Stimulated activated naive B cell treated with anti-CD40 and anti-IgM and Interleukin-4, amounts not matched to agents 10 μg/mL and 1 μg/mL and 100 μg/mL, for 72 hours (primary cell): ENCODE results near the gene NRXN3.

ENCODE experiments used
- ATAC-seq, 2 donors: fragments of 150-1000 bp; cut with Tn5 transposase; replicated peaks; 2 replicates each; pipeline ENCODE4 v1.10.0; 2021; ENCODE audit warnings: moderate library complexity in 1 of 2
- DNase-seq: peaks from one replicate; pipeline ENCODE4 v3.0.0; 2021
- H3K27ac Mint-ChIP-seq: one replicate; pipeline ENCODE4 v1.8.0; 2022; ENCODE audit warnings: mild to moderate bottlenecking, mixed read lengths
- H3K27me3 Mint-ChIP-seq, 2 donors: one replicate each; pipeline ENCODE4 v1.8.0; 2022; ENCODE audit warnings: mixed read lengths in 2 of 2
- H3K36me3 Mint-ChIP-seq, 2 donors: one replicate each; pipeline ENCODE4 v1.8.0; 2022; ENCODE audit warnings: mixed read lengths in 2 of 2, mild to moderate bottlenecking in 1 of 2
- H3K4me1 Mint-ChIP-seq, 2 donors: one replicate each; pipeline ENCODE4 v1.8.0; 2022; ENCODE audit warnings: mixed read lengths in 2 of 2, mild to moderate bottlenecking in 1 of 2
- H3K4me3 Mint-ChIP-seq, 2 donors: one replicate each; pipeline ENCODE4 v1.8.0; 2022; ENCODE audit warnings: mild to moderate bottlenecking in 2 of 2, mixed read lengths in 2 of 2, moderate library complexity in 1 of 2
- H3K9me3 Mint-ChIP-seq, 2 donors: one replicate each; pipeline ENCODE4 v1.8.0; 2022; ENCODE audit warnings: mixed read lengths in 2 of 2, mild to moderate bottlenecking in 1 of 2

The NRXN3 gene

GRCh38 chr14:79197516-79197915, 1027.3 kb downstream of the NRXN3 start:
- Mint-ChIP-seq H3K27ac (no peak overlapping the region), H3K27me3 (no peaks in the 10 kb centered on the region), H3K4me3 (no peak overlapping the region), H3K4me1 (no peaks in the 10 kb centered on the region), H3K36me3 (no peaks in the 10 kb centered on the region), H3K9me3 (peaks cover 5 to 8% of the 10 kb centered on the region in 2 donors)
- DNase-seq (no peak), ATAC-seq (no peak)

- H3K27me3 Mint-ChIP-seq = no peaks in the 10 kb centered on the region
- no peak for ATAC-seq
- no peaks in the 10 kb centered on the region for H3K4me1 Mint-ChIP-seq
- no peak for DNase-seq
- H3K27ac Mint-ChIP-seq = no peak overlapping the region
- no peak overlapping the region for H3K4me3 Mint-ChIP-seq
- no peaks in the 10 kb centered on the region for H3K36me3 Mint-ChIP-seq
- H3K9me3 Mint-ChIP-seq = peaks cover 5 to 8% of the 10 kb centered on the region in 2 donors
Measured at GRCh38 chr14:79199217-79199616, 1029.0 kb downstream of the NRXN3 start.

GRCh38 chr14:79201564-79202207, 1031.5 kb downstream of the NRXN3 start:
- H3K4me3 Mint-ChIP-seq = no peak overlapping the region
- H3K27ac Mint-ChIP-seq = no peak overlapping the region
- peaks cover 5 to 8% of the 10 kb centered on the region in 2 donors for H3K9me3 Mint-ChIP-seq
- no peak for DNase-seq
- H3K4me1 Mint-ChIP-seq = no peaks in the 10 kb centered on the region
- no peaks in the 10 kb centered on the region for H3K27me3 Mint-ChIP-seq
- H3K36me3 Mint-ChIP-seq = no peaks in the 10 kb centered on the region
- no peak for ATAC-seq

GRCh38 chr14:79204591-79204990, 1034.4 kb downstream of the NRXN3 start:
- H3K4me3 Mint-ChIP-seq = no peak overlapping the region
- peaks cover 2 to 3% of the 10 kb centered on the region in 2 donors for H3K9me3 Mint-ChIP-seq
- DNase-seq (no peak), ATAC-seq (no peak)
- H3K27ac Mint-ChIP-seq = no peak overlapping the region
- no peaks in the 10 kb centered on the region for H3K36me3 Mint-ChIP-seq
- H3K27me3 Mint-ChIP-seq = no peaks in the 10 kb centered on the region
- H3K4me1 Mint-ChIP-seq = no peaks in the 10 kb centered on the region

GRCh38 chr14:79209418-79209817, 1039.2 kb downstream of the NRXN3 start:
- no peak overlapping the region for H3K4me3 Mint-ChIP-seq
- H3K9me3 Mint-ChIP-seq = no peaks in the 10 kb centered on the region
- H3K36me3 Mint-ChIP-seq = no peaks in the 10 kb centered on the region
- H3K4me1 Mint-ChIP-seq = no peaks in the 10 kb centered on the region
- DNase-seq (no peak), ATAC-seq (no peak)
- H3K27ac Mint-ChIP-seq = no peak overlapping the region
- H3K27me3 Mint-ChIP-seq = no peaks in the 10 kb centered on the region

- Mint-ChIP-seq H3K36me3 (no peaks in the 10 kb centered on the region), H3K4me1 (no peaks in the 10 kb centered on the region), H3K9me3 (peaks cover 10 to 11% of the 10 kb centered on the region in 2 donors), H3K27ac (no peak overlapping the region), H3K27me3 (peaks cover 0 to 5% of the 10 kb centered on the region in 2 donors), H3K4me3 (no peak overlapping the region)
- ATAC-seq (no peak), DNase-seq (no peak)
Measured at GRCh38 chr14:79225815-79226214, 1055.6 kb downstream of the NRXN3 start.

- Mint-ChIP-seq H3K9me3 (peaks cover 3 to 4% of the 10 kb centered on the region in 2 donors), H3K27ac (no peak overlapping the region), H3K4me3 (no peak overlapping the region), H3K4me1 (no peaks in the 10 kb centered on the region), H3K27me3 (peaks cover 0 to 5% of the 10 kb centered on the region in 2 donors), H3K36me3 (no peaks in the 10 kb centered on the region)
- ATAC-seq = no peak
- no peak for DNase-seq
Measured at GRCh38 chr14:79229383-79229909, 1059.3 kb downstream of the NRXN3 start.

GRCh38 chr14:79242666-79243065, 1072.5 kb downstream of the NRXN3 start:
- ATAC-seq = no peak
- H3K27ac Mint-ChIP-seq = no peak overlapping the region
- H3K4me3 Mint-ChIP-seq = no peak overlapping the region
- peaks cover 3 to 8% of the 10 kb centered on the region in 2 donors for H3K9me3 Mint-ChIP-seq
- no peaks in the 10 kb centered on the region for H3K36me3 Mint-ChIP-seq
- H3K4me1 Mint-ChIP-seq = no peaks in the 10 kb centered on the region
- DNase-seq = no peak
- no peaks in the 10 kb centered on the region for H3K27me3 Mint-ChIP-seq

- Mint-ChIP-seq H3K9me3 (peaks cover under 1 to 3% of the 10 kb centered on the region in 2 donors), H3K4me1 (no peaks in the 10 kb centered on the region), H3K4me3 (no peak overlapping the region), H3K36me3 (no peaks in the 10 kb centered on the region), H3K27me3 (no peaks in the 10 kb centered on the region), H3K27ac (no peak overlapping the region)
- DNase-seq (no peak), ATAC-seq (no peak)
Measured at GRCh38 chr14:79246173-79246572, 1076.0 kb downstream of the NRXN3 start.

GRCh38 chr14:79248126-79248525, 1078.0 kb downstream of the NRXN3 start:
- H3K4me1 Mint-ChIP-seq = no peaks in the 10 kb centered on the region
- DNase-seq (no peak), ATAC-seq (no peak)
- no peaks in the 10 kb centered on the region for H3K36me3 Mint-ChIP-seq
- H3K4me3 Mint-ChIP-seq = no peak overlapping the region
- no peaks in the 10 kb centered on the region for H3K27me3 Mint-ChIP-seq
- peaks cover 2 to 3% of the 10 kb centered on the region in 2 donors for H3K9me3 Mint-ChIP-seq
- no peak overlapping the region for H3K27ac Mint-ChIP-seq

GRCh38 chr14:79248771-79249170, 1078.6 kb downstream of the NRXN3 start:
- no peaks in the 10 kb centered on the region for H3K36me3 Mint-ChIP-seq
- no peaks in the 10 kb centered on the region for H3K27me3 Mint-ChIP-seq
- ATAC-seq = no peak
- DNase-seq = no peak
- H3K4me3 Mint-ChIP-seq = no peak overlapping the region
- no peaks in the 10 kb centered on the region for H3K4me1 Mint-ChIP-seq
- H3K27ac Mint-ChIP-seq = no peak overlapping the region
- peaks cover 2 to 3% of the 10 kb centered on the region in 2 donors for H3K9me3 Mint-ChIP-seq

GRCh38 chr14:79251278-79251677, 1081.1 kb downstream of the NRXN3 start:
- DNase-seq = no peak
- H3K9me3 Mint-ChIP-seq = peaks cover 0 to 4% of the 10 kb centered on the region in 2 donors
- H3K36me3 Mint-ChIP-seq = no peaks in the 10 kb centered on the region
- ATAC-seq = no peak
- H3K4me3 Mint-ChIP-seq = no peak overlapping the region
- H3K27me3 Mint-ChIP-seq = no peaks in the 10 kb centered on the region
- no peaks in the 10 kb centered on the region for H3K4me1 Mint-ChIP-seq
- H3K27ac Mint-ChIP-seq = no peak overlapping the region

GRCh38 chr14:79253576-79253975, 1083.4 kb downstream of the NRXN3 start:
- H3K4me3 Mint-ChIP-seq = no peak overlapping the region
- no peak for ATAC-seq
- no peaks in the 10 kb centered on the region for H3K27me3 Mint-ChIP-seq
- no peak for DNase-seq
- no peak overlapping the region for H3K27ac Mint-ChIP-seq
- no peaks in the 10 kb centered on the region for H3K4me1 Mint-ChIP-seq
- peaks cover 0 to 4% of the 10 kb centered on the region in 2 donors for H3K9me3 Mint-ChIP-seq
- H3K36me3 Mint-ChIP-seq = no peaks in the 10 kb centered on the region

GRCh38 chr14:79254069-79254775, 1084.0 kb downstream of the NRXN3 start:
- H3K27ac Mint-ChIP-seq = no peak overlapping the region
- no peaks in the 10 kb centered on the region for H3K4me1 Mint-ChIP-seq
- peaks cover 0 to 4% of the 10 kb centered on the region in 2 donors for H3K9me3 Mint-ChIP-seq
- ATAC-seq (no peak), DNase-seq (no peak)
- H3K27me3 Mint-ChIP-seq = no peaks in the 10 kb centered on the region
- no peaks in the 10 kb centered on the region for H3K36me3 Mint-ChIP-seq
- H3K4me3 Mint-ChIP-seq = no peak overlapping the region

- Mint-ChIP-seq H3K4me3 (no peak overlapping the region), H3K36me3 (no peaks in the 10 kb centered on the region), H3K27me3 (no peaks in the 10 kb centered on the region), H3K4me1 (no peaks in the 10 kb centered on the region), H3K9me3 (peaks cover 0 to 5% of the 10 kb centered on the region in 2 donors), H3K27ac (no peak overlapping the region)
- DNase-seq = no peak
- ATAC-seq = no peak
Measured at GRCh38 chr14:79256380-79256779, 1086.2 kb downstream of the NRXN3 start.
